ENCODE results near the gene PXN.
"Not testable (repeated sequence)": the region's sequence is repeated elsewhere in the genome, so short reads cannot be mapped to it uniquely, and the experiment has no call there.

PXN gene

GRCh38 chr12:120259418-120260202 lies 5.9 kb downstream of the PXN start:
- Histone ChIP-seq H3K4me1 (peaks cover 9% of the 10 kb centered on the region), H3K9me3 (no peaks in the 10 kb centered on the region), H3K27me3 (no peaks in the 10 kb centered on the region), H3K4me3 (ENCODE audit: low read depth, low read length) (no peak overlapping the region), H3K36me3 (no peaks in the 10 kb centered on the region)
- no peak for DNase-seq
- no peak for TF ChIP-seq CTCF (IDR thresholded peaks at IDR 0.05; ENCODE audit: low read depth, low read length)

GRCh38 chr12:120258323-120258896 lies 7.1 kb downstream of the PXN start:
- DNase-seq = no peak
- no peak for TF ChIP-seq CTCF (IDR thresholded peaks at IDR 0.05; ENCODE audit: low read depth, low read length)
- Histone ChIP-seq H3K9me3 (no peaks in the 10 kb centered on the region), H3K36me3 (no peaks in the 10 kb centered on the region), H3K27me3 (no peaks in the 10 kb centered on the region), H3K4me3 (ENCODE audit: low read depth, low read length) (no peak overlapping the region), H3K4me1 (peaks cover 9% of the 10 kb centered on the region)

GRCh38 chr12:120257041-120257821 lies 8.3 kb downstream of the PXN start:
- Histone ChIP-seq H3K36me3 (no peaks in the 10 kb centered on the region), H3K27me3 (no peaks in the 10 kb centered on the region), H3K4me3 (ENCODE audit: low read depth, low read length) (no peak overlapping the region), H3K9me3 (no peaks in the 10 kb centered on the region), H3K4me1 (peaks cover 9% of the 10 kb centered on the region)
- DNase-seq = peak; percentile 39
- no peak for TF ChIP-seq CTCF (IDR thresholded peaks at IDR 0.05; ENCODE audit: low read depth, low read length)

- H3K9me3 ChIP-seq = no peaks in the 10 kb centered on the region
- H3K4me3 ChIP-seq (ENCODE audit: low read depth, low read length) = no peak overlapping the region
- H3K4me1 ChIP-seq = peaks cover 9% of the 10 kb centered on the region
- no peaks in the 10 kb centered on the region for H3K36me3 ChIP-seq
- no peaks in the 10 kb centered on the region for H3K27me3 ChIP-seq
- DNase-seq = no peak
- no peak for TF ChIP-seq CTCF (IDR thresholded peaks at IDR 0.05; ENCODE audit: low read depth, low read length)
These were observed 10.7 kb downstream of the PXN start for GRCh38 chr12:120254809-120255208.

- not testable (repeated sequence) for H3K36me3 ChIP-seq; H3K4me3 ChIP-seq (ENCODE audit: low read depth, low read length); H3K9me3 ChIP-seq; H3K27me3 ChIP-seq; DNase-seq
- H3K4me1 ChIP-seq = peaks cover 11% of the 10 kb centered on the region
These were observed 12.2 kb downstream of the PXN start for GRCh38 chr12:120253313-120253712.

GRCh38 chr12:120252071-120252906 lies 13.2 kb downstream of the PXN start:
- Histone ChIP-seq H3K9me3 (no peaks in the 10 kb centered on the region), H3K27me3 (no peaks in the 10 kb centered on the region), H3K36me3 (no peaks in the 10 kb centered on the region), H3K4me3 (ENCODE audit: low read depth, low read length) (no peak overlapping the region), H3K4me1 (peaks cover 19% of the 10 kb centered on the region)
- no peak for DNase-seq
- no peak for TF ChIP-seq CTCF (IDR thresholded peaks at IDR 0.05; ENCODE audit: low read depth, low read length)

GRCh38 chr12:120251364-120252070 lies 14.0 kb downstream of the PXN start:
- DNase-seq; H3K4me3 ChIP-seq (ENCODE audit: low read depth, low read length); H3K36me3 ChIP-seq; H3K9me3 ChIP-seq; H3K27me3 ChIP-seq: not testable (repeated sequence)
- peaks cover 14% of the 10 kb centered on the region for H3K4me1 ChIP-seq

Data from BE2C (cell line).